ENCODE results near the gene PELI1.

DNA sequence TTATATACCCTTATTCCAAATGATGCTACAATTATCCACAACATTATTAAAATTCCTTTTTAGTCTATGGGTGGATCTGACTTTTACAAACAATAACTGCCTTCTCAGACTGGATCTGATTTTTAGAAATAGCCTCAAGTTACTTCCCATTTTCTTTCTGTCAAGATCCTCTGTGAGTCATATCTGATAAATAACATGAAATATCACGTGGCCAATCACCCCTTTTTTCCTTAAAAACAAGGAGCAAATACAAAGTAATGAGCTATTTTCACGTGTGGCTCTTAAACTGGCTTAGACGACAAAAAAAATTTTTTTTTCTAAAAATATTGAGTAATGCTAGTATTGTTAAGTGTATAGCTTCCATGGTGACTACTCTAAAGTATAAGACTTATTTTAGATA is 6.7 kb downstream of the PELI1 start:
- TF ChIP-seq, protein P1, sequence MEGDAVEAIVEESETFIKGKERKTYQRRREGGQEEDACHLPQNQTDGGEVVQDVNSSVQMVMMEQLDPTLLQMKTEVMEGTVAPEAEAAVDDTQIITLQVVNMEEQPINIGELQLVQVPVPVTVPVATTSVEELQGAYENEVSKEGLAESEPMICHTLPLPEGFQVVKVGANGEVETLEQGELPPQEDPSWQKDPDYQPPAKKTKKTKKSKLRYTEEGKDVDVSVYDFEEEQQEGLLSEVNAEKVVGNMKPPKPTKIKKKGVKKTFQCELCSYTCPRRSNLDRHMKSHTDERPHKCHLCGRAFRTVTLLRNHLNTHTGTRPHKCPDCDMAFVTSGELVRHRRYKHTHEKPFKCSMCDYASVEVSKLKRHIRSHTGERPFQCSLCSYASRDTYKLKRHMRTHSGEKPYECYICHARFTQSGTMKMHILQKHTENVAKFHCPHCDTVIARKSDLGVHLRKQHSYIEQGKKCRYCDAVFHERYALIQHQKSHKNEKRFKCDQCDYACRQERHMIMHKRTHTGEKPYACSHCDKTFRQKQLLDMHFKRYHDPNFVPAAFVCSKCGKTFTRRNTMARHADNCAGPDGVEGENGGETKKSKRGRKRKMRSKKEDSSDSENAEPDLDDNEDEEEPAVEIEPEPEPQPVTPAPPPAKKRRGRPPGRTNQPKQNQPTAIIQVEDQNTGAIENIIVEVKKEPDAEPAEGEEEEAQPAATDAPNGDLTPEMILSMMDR (IDR thresholded peaks at IDR 0.05; ENCODE audit: poor library complexity): no peak
- no peak for TF ChIP-seq EZH2 (IDR thresholded peaks at IDR 0.05; ENCODE audit: borderline replicate concordance)

Measured in hepatocyte (in vitro differentiated cells).